ENCODE data around the gene JAGN1. TPM values are rescaled to one million over a fixed set of nuclear protein-coding genes. Genes with fewer than 3 reads are reported as not detected.

JAGN1 gene
- polyA plus RNA-seq, 1 of the 3 experiments (the other 2 are of a cell fraction): 41.6 TPM

DNA sequence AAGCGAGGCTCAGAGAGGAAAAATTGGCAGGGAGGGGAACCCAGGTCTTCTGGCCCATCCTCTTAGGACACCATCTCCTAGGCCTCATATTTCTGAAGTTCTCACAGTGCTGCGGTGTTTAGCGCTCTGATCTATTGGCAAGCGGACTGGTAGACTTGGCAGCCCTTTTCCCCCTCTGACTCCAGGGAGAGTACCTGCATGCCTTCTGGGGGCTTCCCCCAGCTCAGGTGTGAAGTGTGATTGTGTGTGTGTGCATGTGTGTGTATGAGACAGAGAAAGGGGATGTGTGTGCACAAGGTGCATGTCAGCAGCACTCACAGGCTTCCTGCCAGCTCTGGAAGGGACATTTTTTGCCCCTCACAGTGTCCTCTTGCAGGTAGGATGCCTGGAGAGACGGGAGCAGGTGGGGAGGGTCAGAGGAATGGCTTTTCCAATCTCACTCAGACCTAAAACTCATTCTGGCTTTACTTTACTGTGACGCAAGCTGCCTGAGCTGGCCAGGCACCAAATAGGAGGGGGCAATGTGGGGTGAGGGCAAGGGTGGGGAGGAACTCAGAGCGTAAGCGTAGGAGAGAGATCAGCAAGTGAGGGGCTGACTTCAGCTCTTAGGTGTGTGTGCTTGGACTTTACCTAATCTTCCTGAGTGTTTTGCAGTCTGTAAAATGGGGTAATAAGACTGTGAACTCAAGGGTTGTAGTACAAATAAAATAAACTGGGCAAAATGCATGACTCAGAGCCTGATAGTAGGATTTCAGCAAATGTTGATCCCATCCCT, 8.2 kb downstream of the JAGN1 start:
- POLR2A ChIA-PET: no interaction called here
- Histone ChIP-seq H3F3A (replicated peaks; ENCODE audit: insufficient read depth) (peaks cover 18% of the 10 kb centered on the region), H3K9ac (no peak overlapping the region), H2AFZ (ENCODE audit: low read depth) (no peak overlapping the region), H3K4me1 (ENCODE audit: control insufficient read depth in 1 of 2, insufficient read depth in 2 of 2, low read depth in 1 of 2, low read length in 1 of 2) (peaks cover 6 to 12% of the 10 kb centered on the region in 2 experiments; a peak in 3 of 4 replicates), H4K20me1 (ENCODE audit: insufficient read depth) (peaks cover 5% of the 10 kb centered on the region; the same call in 1 of the 2 replicates), H3K4me2 (no peak overlapping the region), H3K4me3 (ENCODE audit: low read depth in 2 of 2, low read length in 1 of 2) (no peak overlapping the region), H3K79me2 (ENCODE audit: insufficient read depth) (peaks cover 22% of the 10 kb centered on the region; the same call in 1 of the 2 replicates), H3K27ac (ENCODE audit: low read depth in 2 of 2, low read length in 1 of 2) (no peak overlapping the region; a peak in 1 of 4 replicates), H3K36me3 (replicated peaks in 1 of 2; ENCODE audit: control insufficient read depth in 1 of 2, insufficient read depth in 2 of 2, low read length in 1 of 2) (peaks cover 9 to 18% of the 10 kb centered on the region in 2 experiments), H3K9me3 (no peaks in the 10 kb centered on the region), H3K9me2 (no peaks in the 10 kb centered on the region), H3K27me3 (ENCODE audit: insufficient read depth) (no peaks in the 10 kb centered on the region)
- TF ChIP-seq SMC3 (IDR thresholded peaks at IDR 0.05; ENCODE audit: low read depth, low read length) (no peak), JUND (IDR thresholded peaks at IDR 0.05) (no peak), YY1 (IDR thresholded peaks at IDR 0.05; ENCODE audit: low read depth) (no peak), FOXM1 (IDR thresholded peaks at IDR 0.05; ENCODE audit: low read depth) (no peak), EP300 (IDR thresholded peaks at IDR 0.05; ENCODE audit: borderline replicate concordance in 1 of 2, low read depth in 1 of 2, low read length in 1 of 2) (no peak), POLR2AphosphoS5 (IDR thresholded peaks at IDR 0.05; ENCODE audit: low read depth, low read length) (no peak), MEF2A (IDR thresholded peaks at IDR 0.05; ENCODE audit: borderline replicate concordance, low read depth) (no peak), TAF1 (IDR thresholded peaks at IDR 0.05; ENCODE audit: borderline replicate concordance, low read depth, low read length) (no peak), TEAD4 (IDR thresholded peaks at IDR 0.05; ENCODE audit: borderline replicate concordance, insufficient read depth) (no peak), RXRA (IDR thresholded peaks at IDR 0.05; ENCODE audit: borderline replicate concordance, low read depth) (no peak)
- TF ChIP-seq, protein P1, sequence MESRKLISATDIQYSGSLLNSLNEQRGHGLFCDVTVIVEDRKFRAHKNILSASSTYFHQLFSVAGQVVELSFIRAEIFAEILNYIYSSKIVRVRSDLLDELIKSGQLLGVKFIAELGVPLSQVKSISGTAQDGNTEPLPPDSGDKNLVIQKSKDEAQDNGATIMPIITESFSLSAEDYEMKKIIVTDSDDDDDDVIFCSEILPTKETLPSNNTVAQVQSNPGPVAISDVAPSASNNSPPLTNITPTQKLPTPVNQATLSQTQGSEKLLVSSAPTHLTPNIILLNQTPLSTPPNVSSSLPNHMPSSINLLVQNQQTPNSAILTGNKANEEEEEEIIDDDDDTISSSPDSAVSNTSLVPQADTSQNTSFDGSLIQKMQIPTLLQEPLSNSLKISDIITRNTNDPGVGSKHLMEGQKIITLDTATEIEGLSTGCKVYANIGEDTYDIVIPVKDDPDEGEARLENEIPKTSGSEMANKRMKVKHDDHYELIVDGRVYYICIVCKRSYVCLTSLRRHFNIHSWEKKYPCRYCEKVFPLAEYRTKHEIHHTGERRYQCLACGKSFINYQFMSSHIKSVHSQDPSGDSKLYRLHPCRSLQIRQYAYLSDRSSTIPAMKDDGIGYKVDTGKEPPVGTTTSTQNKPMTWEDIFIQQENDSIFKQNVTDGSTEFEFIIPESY (IDR thresholded peaks at IDR 0.05; ENCODE audit: borderline replicate concordance, low read depth): no peak
- TF ChIP-seq, protein P2, sequence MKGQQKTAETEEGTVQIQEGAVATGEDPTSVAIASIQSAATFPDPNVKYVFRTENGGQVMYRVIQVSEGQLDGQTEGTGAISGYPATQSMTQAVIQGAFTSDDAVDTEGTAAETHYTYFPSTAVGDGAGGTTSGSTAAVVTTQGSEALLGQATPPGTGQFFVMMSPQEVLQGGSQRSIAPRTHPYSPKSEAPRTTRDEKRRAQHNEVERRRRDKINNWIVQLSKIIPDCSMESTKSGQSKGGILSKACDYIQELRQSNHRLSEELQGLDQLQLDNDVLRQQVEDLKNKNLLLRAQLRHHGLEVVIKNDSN (IDR thresholded peaks at IDR 0.05; ENCODE audit: borderline replicate concordance, low read depth): no peak
- TF ChIP-seq, protein P3, sequence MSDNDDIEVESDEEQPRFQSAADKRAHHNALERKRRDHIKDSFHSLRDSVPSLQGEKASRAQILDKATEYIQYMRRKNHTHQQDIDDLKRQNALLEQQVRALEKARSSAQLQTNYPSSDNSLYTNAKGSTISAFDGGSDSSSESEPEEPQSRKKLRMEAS (IDR thresholded peaks at IDR 0.05; ENCODE audit: low read depth): no peak
- CTCF ChIA-PET: no interaction called here
- no peak for DNase-seq
- WGBS (ENCODE audit: low lambda C conversion rate): 85% methylated on average over 8 of the region's 8 CpGs

DNA sequence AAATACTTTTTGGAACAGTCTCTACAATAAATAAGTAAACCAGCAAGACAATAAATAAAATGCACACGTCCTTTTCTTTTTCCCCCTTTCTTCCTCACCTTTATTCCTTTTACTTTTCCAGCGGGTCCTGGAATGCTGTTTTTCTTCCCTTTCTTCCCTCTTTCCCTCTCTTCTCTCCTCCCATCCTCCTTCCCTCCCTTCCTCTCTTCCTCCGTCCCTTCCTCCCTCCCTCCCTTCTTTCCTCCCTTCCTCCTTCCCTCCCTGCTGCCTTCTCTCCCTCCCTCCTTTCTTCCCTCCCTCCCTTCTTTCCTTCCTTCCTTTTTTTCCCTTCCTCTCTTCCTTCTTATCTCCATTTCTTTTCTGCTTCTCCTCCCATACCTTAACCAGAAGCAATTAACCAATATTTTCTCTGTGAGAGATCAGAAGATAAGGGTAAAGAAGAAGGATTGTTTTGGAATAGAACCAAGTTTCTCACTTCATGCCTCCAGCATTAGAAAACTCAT, 8.9 kb downstream of the JAGN1 start:
- H4K20me1 ChIP-seq (ENCODE audit: insufficient read depth): no peaks in the 10 kb centered on the region
- no peak overlapping the region for H3K4me2 ChIP-seq
- peaks cover 6 to 12% of the 10 kb centered on the region in 2 experiments; a peak in 3 of 4 replicates for H3K4me1 ChIP-seq (ENCODE audit: control insufficient read depth in 1 of 2, insufficient read depth in 2 of 2, low read depth in 1 of 2, low read length in 1 of 2)
- peaks cover 4 to 13% of the 10 kb centered on the region in 2 experiments for H3K36me3 ChIP-seq (replicated peaks in 1 of 2; ENCODE audit: control insufficient read depth in 1 of 2, insufficient read depth in 2 of 2, low read length in 1 of 2)
- H3K9me2 ChIP-seq: no peaks in the 10 kb centered on the region
- no peak for DNase-seq
- H3K9me3 ChIP-seq: no peaks in the 10 kb centered on the region
- H3K4me3 ChIP-seq (ENCODE audit: low read depth in 2 of 2, low read length in 1 of 2): no peak overlapping the region
- H3K9ac ChIP-seq: no peak overlapping the region
- WGBS (ENCODE audit: low lambda C conversion rate): 71% methylated on average over 3 of the region's 3 CpGs
- peaks cover 11% of the 10 kb centered on the region for H3F3A ChIP-seq (replicated peaks; ENCODE audit: insufficient read depth)
- ChIA-PET POLR2A (no interaction called here), CTCF (no interaction called here)
- peaks cover 21% of the 10 kb centered on the region; the same call in 1 of the 2 replicates for H3K79me2 ChIP-seq (ENCODE audit: insufficient read depth)
- no peak overlapping the region for H2AFZ ChIP-seq (ENCODE audit: low read depth)
- no peaks in the 10 kb centered on the region for H3K27me3 ChIP-seq (ENCODE audit: insufficient read depth)
- no peak overlapping the region for H3K27ac ChIP-seq (ENCODE audit: low read depth in 2 of 2, low read length in 1 of 2)
- TF ChIP-seq TAF1 (IDR thresholded peaks at IDR 0.05; ENCODE audit: borderline replicate concordance, low read depth, low read length) (no peak), FOXJ3 (CRISPR knock-in tag; IDR thresholded peaks at IDR 0.05) (no peak), SIN3A (IDR thresholded peaks at IDR 0.05; ENCODE audit: borderline replicate concordance, low read depth, low read length) (no peak), FOSL2 (IDR thresholded peaks at IDR 0.05; ENCODE audit: borderline replicate concordance, low read depth) (no peak), YY1 (IDR thresholded peaks at IDR 0.05; ENCODE audit: low read depth) (no peak), GATA2 (CRISPR knock-in tag; IDR thresholded peaks at IDR 0.05) (no peak)
- TF ChIP-seq, protein P2 (IDR thresholded peaks at IDR 0.05; ENCODE audit: borderline replicate concordance, low read depth): no peak
- TF ChIP-seq, protein P4, sequence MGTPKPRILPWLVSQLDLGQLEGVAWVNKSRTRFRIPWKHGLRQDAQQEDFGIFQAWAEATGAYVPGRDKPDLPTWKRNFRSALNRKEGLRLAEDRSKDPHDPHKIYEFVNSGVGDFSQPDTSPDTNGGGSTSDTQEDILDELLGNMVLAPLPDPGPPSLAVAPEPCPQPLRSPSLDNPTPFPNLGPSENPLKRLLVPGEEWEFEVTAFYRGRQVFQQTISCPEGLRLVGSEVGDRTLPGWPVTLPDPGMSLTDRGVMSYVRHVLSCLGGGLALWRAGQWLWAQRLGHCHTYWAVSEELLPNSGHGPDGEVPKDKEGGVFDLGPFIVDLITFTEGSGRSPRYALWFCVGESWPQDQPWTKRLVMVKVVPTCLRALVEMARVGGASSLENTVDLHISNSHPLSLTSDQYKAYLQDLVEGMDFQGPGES (IDR thresholded peaks at IDR 0.05; ENCODE audit: low read depth, low read length): no peak
- TF ChIP-seq, protein P5, sequence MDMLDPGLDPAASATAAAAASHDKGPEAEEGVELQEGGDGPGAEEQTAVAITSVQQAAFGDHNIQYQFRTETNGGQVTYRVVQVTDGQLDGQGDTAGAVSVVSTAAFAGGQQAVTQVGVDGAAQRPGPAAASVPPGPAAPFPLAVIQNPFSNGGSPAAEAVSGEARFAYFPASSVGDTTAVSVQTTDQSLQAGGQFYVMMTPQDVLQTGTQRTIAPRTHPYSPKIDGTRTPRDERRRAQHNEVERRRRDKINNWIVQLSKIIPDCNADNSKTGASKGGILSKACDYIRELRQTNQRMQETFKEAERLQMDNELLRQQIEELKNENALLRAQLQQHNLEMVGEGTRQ (IDR thresholded peaks at IDR 0.05; ENCODE audit: borderline replicate concordance, low read depth, low read length): no peak
- TF ChIP-seq, protein P3 (IDR thresholded peaks at IDR 0.05; ENCODE audit: low read depth): no peak
